Panc1 (cell line): ENCODE measurements around the gene GPSM1. TPM values are rescaled to one million over a fixed set of nuclear protein-coding genes. Genes with fewer than 3 reads are reported as not detected.

Experiments used
- ATAC-seq: fragments of 200-7000 bp; cut with Tn5 transposase; 2 replicates; pipeline ENCODE4 v1.9.1; 2020; ENCODE audit warnings: mild to moderate bottlenecking, moderate library complexity
- BruUV-seq: library from RNA; stranded (reverse); fragments of 400-500 nt; replicated peaks from 2 replicates; lab custom pipeline; 2021; lab: Mats Ljungman, UMichigan
- CTCF ChIA-PET: fragments of 300-600 bp; sonication (Branson Sonifier 250); formaldehyde crosslinking; loops from one replicate; lab custom pipeline; 2022; ENCODE audit warnings: antibody characterized with exemption; lab: Charles Lee
- POLR2A ChIA-PET: fragments of 300-600 bp; sonication (Branson Sonifier 250); formaldehyde crosslinking; loops from one replicate; lab custom pipeline; 2022; ENCODE audit warnings: antibody characterized with exemption; lab: Charles Lee
- DNase-seq: peaks from one replicate; pipeline ENCODE4 v3.0.0-alpha.2; 2010; ENCODE audit warnings: low read depth, low spot score
- H3K27ac ChIP-seq: 2 replicates; pipeline ENCODE4 v1.5.1; 2011; ENCODE audit warnings: mild to moderate bottlenecking, low read length, inconsistent platforms
- H3K27me3 ChIP-seq: fragments of 200-500 bp; sonication (Bioruptor generic); 2 replicates; pipeline ENCODE4 v1.6.0; 2014; ENCODE audit warnings: low read length, inconsistent platforms; ENCODE audit not compliant: control insufficient read depth, insufficient read depth
- H3K36me3 ChIP-seq: fragments of 200-500 bp; sonication (Bioruptor generic); 2 replicates; pipeline ENCODE4 v1.5.1; 2014; ENCODE audit warnings: inconsistent platforms, mild to moderate bottlenecking, low read length, moderate library complexity; ENCODE audit not compliant: control insufficient read depth, insufficient read depth
- H3K4me1 ChIP-seq: 2 replicates; pipeline ENCODE4 v1.5.1; 2011; ENCODE audit warnings: inconsistent platforms, mild to moderate bottlenecking, low read length, moderate library complexity; ENCODE audit not compliant: control insufficient read depth, insufficient read depth
- H3K4me3 ChIP-seq, 2 experiments: 2 replicates each; pipeline ENCODE4 v1.5.1; 2011 to 2012; ENCODE audit warnings: low read depth in 2 of 2, low read length in 2 of 2, mild to moderate bottlenecking in 2 of 2, inconsistent platforms in 1 of 2, moderate library complexity in 1 of 2
- H3K9me3 ChIP-seq: fragments of 200-500 bp; sonication (Bioruptor generic); 2 replicates; pipeline ENCODE4 v1.5.1; 2014; ENCODE audit warnings: low read depth, mild to moderate bottlenecking, inconsistent platforms, low read length, moderate library complexity; ENCODE audit not compliant: control insufficient read depth, insufficient read depth
- POLR2AphosphoS5 ChIP-seq: IDR thresholded peaks from 2 replicates; pipeline ENCODE4 v1.6.1; 2012; ENCODE audit warnings: mild to moderate bottlenecking, low read depth, low read length, moderate library complexity
- SIN3A ChIP-seq: IDR thresholded peaks from 2 replicates; pipeline ENCODE4 v1.6.1; 2012; ENCODE audit warnings: low read depth, mild to moderate bottlenecking, low read length, moderate library complexity, borderline replicate concordance; ENCODE audit not compliant: insufficient read depth
- TCF7L2 ChIP-seq: IDR thresholded peaks from 2 replicates; pipeline ENCODE4 v1.6.1; 2011; ENCODE audit warnings: mild to moderate bottlenecking, low read depth, low read length, inconsistent platforms
- in situ Hi-C: cut with HindIII; loops from 2 replicates; pipeline ENCODE4 v1.10.0; 2016; ENCODE audit warnings: low sequenced_read_pairs, low pct_unique_long_range_greater_than_20kb
- intact Hi-C: fragments of 100-400 bp; cut with micrococcal nuclease; formaldehyde crosslinking; loops from one replicate; pipeline ENCODE4 v1.10.0; 2022; ENCODE audit not compliant: unreplicated experiment
- total RNA-seq: library from RNA; stranded (reverse); gene quantifications from one replicate; pipeline ENCODE4 v1.2.1, GENCODE V29; 2021; ENCODE audit not compliant: unreplicated experiment
- TF ChIP-seq, protein P1 (sequence below), 2 experiments: IDR thresholded peaks; 2 replicates each; pipeline ENCODE4 v1.6.1; 2011 to 2012; ENCODE audit warnings: low read depth in 2 of 2, control low read depth in 1 of 2, low read length in 1 of 2, mild to moderate bottlenecking in 1 of 2, moderate library complexity in 1 of 2; ENCODE audit not compliant: insufficient read depth in 1 of 2
- TF ChIP-seq, protein P2 (sequence below): fragments of 450-650 bp; IDR thresholded peaks from 2 replicates; pipeline ENCODE4 v1.5.1; 2017; ENCODE audit warnings: mild to moderate bottlenecking

GPSM1 gene
- total RNA-seq, 1 experiment from 2014 or later: 14.2 TPM

DNA sequence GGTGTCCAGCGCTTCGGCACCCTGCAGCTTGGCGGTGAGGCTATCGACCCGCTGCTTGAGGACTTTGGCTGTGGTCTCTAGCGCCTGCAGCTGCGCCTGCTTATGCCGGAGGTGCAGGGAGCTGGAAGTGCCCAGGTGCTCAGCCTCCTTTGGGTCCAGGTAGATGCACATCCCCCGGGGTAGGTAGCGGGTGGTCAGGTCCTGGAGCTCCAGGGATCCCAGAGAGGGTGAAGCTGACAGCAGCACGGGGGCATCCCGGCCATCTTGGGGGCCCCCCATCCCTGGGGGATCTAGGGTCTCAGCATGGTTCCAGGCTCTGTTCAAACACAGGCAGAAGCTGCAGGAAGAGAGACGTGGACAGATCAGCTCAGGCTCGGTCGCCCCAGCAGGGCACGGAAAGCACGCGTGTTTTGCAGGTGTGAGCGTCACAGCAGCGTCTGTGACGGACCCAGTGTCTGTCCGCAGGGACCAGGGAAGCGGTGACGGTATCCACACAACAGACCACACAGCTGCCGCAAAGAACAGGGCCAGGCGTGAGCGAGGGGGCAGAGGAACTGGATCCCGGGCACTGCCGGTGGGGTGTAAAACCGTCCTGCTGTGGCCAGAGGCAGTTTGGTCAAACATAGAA, 40.9 kb upstream of the GPSM1 start:
- no TSS peak for BruUV-seq
- no peak overlapping the region for H3K27ac ChIP-seq
- ATAC-seq: no peak
- no peak for DNase-seq
- intact Hi-C loops: no loop called here
- no peaks in the 10 kb centered on the region for H3K36me3 ChIP-seq
- H3K4me1 ChIP-seq: peaks cover 4% of the 10 kb centered on the region; the same call in 1 of the 2 replicates
- no peaks in the 10 kb centered on the region for H3K9me3 ChIP-seq
- no peak for TF ChIP-seq SIN3A
- TF ChIP-seq TCF7L2: no peak
- TF ChIP-seq, protein P1, sequence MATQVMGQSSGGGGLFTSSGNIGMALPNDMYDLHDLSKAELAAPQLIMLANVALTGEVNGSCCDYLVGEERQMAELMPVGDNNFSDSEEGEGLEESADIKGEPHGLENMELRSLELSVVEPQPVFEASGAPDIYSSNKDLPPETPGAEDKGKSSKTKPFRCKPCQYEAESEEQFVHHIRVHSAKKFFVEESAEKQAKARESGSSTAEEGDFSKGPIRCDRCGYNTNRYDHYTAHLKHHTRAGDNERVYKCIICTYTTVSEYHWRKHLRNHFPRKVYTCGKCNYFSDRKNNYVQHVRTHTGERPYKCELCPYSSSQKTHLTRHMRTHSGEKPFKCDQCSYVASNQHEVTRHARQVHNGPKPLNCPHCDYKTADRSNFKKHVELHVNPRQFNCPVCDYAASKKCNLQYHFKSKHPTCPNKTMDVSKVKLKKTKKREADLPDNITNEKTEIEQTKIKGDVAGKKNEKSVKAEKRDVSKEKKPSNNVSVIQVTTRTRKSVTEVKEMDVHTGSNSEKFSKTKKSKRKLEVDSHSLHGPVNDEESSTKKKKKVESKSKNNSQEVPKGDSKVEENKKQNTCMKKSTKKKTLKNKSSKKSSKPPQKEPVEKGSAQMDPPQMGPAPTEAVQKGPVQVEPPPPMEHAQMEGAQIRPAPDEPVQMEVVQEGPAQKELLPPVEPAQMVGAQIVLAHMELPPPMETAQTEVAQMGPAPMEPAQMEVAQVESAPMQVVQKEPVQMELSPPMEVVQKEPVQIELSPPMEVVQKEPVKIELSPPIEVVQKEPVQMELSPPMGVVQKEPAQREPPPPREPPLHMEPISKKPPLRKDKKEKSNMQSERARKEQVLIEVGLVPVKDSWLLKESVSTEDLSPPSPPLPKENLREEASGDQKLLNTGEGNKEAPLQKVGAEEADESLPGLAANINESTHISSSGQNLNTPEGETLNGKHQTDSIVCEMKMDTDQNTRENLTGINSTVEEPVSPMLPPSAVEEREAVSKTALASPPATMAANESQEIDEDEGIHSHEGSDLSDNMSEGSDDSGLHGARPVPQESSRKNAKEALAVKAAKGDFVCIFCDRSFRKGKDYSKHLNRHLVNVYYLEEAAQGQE (IDR thresholded peaks at IDR 0.05; ENCODE audit: insufficient read depth in 1 of 2, low read depth in 2 of 2, low read length in 1 of 2): no peak
- TF ChIP-seq, protein P2, sequence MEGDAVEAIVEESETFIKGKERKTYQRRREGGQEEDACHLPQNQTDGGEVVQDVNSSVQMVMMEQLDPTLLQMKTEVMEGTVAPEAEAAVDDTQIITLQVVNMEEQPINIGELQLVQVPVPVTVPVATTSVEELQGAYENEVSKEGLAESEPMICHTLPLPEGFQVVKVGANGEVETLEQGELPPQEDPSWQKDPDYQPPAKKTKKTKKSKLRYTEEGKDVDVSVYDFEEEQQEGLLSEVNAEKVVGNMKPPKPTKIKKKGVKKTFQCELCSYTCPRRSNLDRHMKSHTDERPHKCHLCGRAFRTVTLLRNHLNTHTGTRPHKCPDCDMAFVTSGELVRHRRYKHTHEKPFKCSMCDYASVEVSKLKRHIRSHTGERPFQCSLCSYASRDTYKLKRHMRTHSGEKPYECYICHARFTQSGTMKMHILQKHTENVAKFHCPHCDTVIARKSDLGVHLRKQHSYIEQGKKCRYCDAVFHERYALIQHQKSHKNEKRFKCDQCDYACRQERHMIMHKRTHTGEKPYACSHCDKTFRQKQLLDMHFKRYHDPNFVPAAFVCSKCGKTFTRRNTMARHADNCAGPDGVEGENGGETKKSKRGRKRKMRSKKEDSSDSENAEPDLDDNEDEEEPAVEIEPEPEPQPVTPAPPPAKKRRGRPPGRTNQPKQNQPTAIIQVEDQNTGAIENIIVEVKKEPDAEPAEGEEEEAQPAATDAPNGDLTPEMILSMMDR: no peak
- TF ChIP-seq POLR2AphosphoS5: no peak
- no peaks in the 10 kb centered on the region for H3K27me3 ChIP-seq
- H3K4me3 ChIP-seq: no peak overlapping the region
- in situ Hi-C loops: no loop called here
- ChIA-PET CTCF (no interaction called here), POLR2A (no interaction called here)

DNA sequence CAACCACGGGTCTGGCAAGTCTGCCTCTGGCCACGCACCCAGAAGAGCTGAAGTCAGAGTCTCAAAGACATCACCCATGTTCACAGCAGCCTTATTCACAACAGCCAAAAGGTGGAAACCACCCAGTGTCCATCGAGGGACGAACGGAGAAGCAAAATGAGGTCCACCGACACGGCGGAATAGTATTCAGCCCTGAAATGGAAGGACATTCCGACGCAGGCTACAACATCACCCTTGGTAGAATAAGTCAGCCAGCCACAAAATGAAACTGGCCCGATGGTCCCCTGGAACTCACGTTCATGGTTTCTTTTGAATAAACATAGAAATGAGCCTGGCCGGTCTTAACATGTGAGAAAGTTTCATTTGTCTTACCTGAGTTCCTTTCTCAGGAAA, 40.4 kb upstream of the GPSM1 start:
- ATAC-seq (no peak), DNase-seq (no peak)
- Histone ChIP-seq H3K27me3 (no peaks in the 10 kb centered on the region), H3K4me3 (no peak overlapping the region), H3K4me1 (peaks cover 4% of the 10 kb centered on the region; the same call in 1 of the 2 replicates), H3K9me3 (no peaks in the 10 kb centered on the region), H3K27ac (no peak overlapping the region), H3K36me3 (no peaks in the 10 kb centered on the region)
- intact Hi-C loops (no loop called here), in situ Hi-C loops (no loop called here)
- POLR2A ChIA-PET: no interaction called here
- CTCF ChIA-PET: no interaction called here
- TF ChIP-seq, protein P1 (IDR thresholded peaks at IDR 0.05; ENCODE audit: insufficient read depth in 1 of 2, low read depth in 2 of 2, low read length in 1 of 2): no peak
- TF ChIP-seq POLR2AphosphoS5 (no peak), SIN3A (no peak), TCF7L2 (no peak)
- TF ChIP-seq, protein P2: no peak
- no TSS peak for BruUV-seq
